Ishikawa (cell line): ENCODE results near the gene VAV1.
A peak's percentile ranks its signal among the peaks of the same experiment; 100 is the strongest.

Source experiments
- CEBPB ChIP-seq: IDR thresholded peaks from 2 replicates; pipeline ENCODE4 v1.6.1; 2012
- CREB1 ChIP-seq: IDR thresholded peaks from 2 replicates; pipeline ENCODE4 v1.6.1; 2012; ENCODE audit warnings: low read depth
- EGR1 ChIP-seq: IDR thresholded peaks from 2 replicates; pipeline ENCODE4 v1.6.1; 2012
- EP300 ChIP-seq: IDR thresholded peaks from 2 replicates; pipeline ENCODE4 v1.6.1; 2012; ENCODE audit warnings: borderline replicate concordance
- FOXM1 ChIP-seq: IDR thresholded peaks from 2 replicates; pipeline ENCODE4 v1.6.1; 2012; ENCODE audit warnings: low read depth, borderline replicate concordance
- NFIC ChIP-seq: IDR thresholded peaks from 2 replicates; pipeline ENCODE4 v1.6.1; 2012
- RAD21 ChIP-seq: IDR thresholded peaks from 2 replicates; pipeline ENCODE4 v1.6.1; 2012; ENCODE audit warnings: low read depth
- TAF1 ChIP-seq: IDR thresholded peaks from 2 replicates; pipeline ENCODE4 v1.6.1; 2012; ENCODE audit warnings: low read depth, mild to moderate bottlenecking
- TCF12 ChIP-seq: IDR thresholded peaks from 2 replicates; pipeline ENCODE4 v1.6.1; 2012; ENCODE audit warnings: low read depth
- TEAD4 ChIP-seq: IDR thresholded peaks from 2 replicates; pipeline ENCODE4 v1.6.1; 2012
- YY1 ChIP-seq: IDR thresholded peaks from 2 replicates; pipeline ENCODE4 v1.6.1; 2012; ENCODE audit warnings: low read depth
- ZBTB7A ChIP-seq: IDR thresholded peaks from 2 replicates; pipeline ENCODE4 v1.6.1; 2012; ENCODE audit warnings: low read depth
- TF ChIP-seq, protein P1 (sequence below): IDR thresholded peaks from 2 replicates; pipeline ENCODE4 v1.6.1; 2012
- TF ChIP-seq, protein P2 (sequence below): IDR thresholded peaks from 2 replicates; pipeline ENCODE4 v1.6.1; 2012; ENCODE audit warnings: low read depth, mild to moderate bottlenecking
- TF ChIP-seq, protein P3 (sequence below): IDR thresholded peaks from 2 replicates; pipeline ENCODE4 v1.6.1; 2012

The VAV1 gene

DNA sequence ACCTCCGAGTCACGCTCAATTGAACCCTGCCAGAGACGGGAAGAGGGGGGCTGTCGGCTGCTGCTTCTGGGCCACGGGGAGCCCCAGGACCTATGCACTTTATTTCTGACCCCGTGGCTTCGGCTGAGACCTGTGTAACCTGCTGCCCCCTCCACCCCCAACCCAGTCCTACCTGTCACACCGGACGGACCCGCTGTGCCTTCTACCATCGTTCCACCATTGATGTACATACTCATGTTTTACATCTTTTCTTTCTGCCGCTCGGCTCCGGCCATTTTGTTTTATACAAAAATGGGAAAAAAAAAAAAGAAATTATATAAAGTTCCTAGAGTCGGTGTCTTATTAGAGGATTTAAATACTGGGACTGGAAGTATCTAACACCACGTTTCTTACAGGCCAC lies 21.3 kb upstream of the VAV1 start:
- TF ChIP-seq CEBPB (no peak), RAD21 (no peak), TAF1 (no peak), TCF12 (no peak), EGR1 (no peak)
- TF ChIP-seq, protein P1, sequence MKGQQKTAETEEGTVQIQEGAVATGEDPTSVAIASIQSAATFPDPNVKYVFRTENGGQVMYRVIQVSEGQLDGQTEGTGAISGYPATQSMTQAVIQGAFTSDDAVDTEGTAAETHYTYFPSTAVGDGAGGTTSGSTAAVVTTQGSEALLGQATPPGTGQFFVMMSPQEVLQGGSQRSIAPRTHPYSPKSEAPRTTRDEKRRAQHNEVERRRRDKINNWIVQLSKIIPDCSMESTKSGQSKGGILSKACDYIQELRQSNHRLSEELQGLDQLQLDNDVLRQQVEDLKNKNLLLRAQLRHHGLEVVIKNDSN: no peak
- TF ChIP-seq, protein P2, sequence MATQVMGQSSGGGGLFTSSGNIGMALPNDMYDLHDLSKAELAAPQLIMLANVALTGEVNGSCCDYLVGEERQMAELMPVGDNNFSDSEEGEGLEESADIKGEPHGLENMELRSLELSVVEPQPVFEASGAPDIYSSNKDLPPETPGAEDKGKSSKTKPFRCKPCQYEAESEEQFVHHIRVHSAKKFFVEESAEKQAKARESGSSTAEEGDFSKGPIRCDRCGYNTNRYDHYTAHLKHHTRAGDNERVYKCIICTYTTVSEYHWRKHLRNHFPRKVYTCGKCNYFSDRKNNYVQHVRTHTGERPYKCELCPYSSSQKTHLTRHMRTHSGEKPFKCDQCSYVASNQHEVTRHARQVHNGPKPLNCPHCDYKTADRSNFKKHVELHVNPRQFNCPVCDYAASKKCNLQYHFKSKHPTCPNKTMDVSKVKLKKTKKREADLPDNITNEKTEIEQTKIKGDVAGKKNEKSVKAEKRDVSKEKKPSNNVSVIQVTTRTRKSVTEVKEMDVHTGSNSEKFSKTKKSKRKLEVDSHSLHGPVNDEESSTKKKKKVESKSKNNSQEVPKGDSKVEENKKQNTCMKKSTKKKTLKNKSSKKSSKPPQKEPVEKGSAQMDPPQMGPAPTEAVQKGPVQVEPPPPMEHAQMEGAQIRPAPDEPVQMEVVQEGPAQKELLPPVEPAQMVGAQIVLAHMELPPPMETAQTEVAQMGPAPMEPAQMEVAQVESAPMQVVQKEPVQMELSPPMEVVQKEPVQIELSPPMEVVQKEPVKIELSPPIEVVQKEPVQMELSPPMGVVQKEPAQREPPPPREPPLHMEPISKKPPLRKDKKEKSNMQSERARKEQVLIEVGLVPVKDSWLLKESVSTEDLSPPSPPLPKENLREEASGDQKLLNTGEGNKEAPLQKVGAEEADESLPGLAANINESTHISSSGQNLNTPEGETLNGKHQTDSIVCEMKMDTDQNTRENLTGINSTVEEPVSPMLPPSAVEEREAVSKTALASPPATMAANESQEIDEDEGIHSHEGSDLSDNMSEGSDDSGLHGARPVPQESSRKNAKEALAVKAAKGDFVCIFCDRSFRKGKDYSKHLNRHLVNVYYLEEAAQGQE: no peak
- TF ChIP-seq, protein P3, sequence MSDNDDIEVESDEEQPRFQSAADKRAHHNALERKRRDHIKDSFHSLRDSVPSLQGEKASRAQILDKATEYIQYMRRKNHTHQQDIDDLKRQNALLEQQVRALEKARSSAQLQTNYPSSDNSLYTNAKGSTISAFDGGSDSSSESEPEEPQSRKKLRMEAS: no peak

DNA sequence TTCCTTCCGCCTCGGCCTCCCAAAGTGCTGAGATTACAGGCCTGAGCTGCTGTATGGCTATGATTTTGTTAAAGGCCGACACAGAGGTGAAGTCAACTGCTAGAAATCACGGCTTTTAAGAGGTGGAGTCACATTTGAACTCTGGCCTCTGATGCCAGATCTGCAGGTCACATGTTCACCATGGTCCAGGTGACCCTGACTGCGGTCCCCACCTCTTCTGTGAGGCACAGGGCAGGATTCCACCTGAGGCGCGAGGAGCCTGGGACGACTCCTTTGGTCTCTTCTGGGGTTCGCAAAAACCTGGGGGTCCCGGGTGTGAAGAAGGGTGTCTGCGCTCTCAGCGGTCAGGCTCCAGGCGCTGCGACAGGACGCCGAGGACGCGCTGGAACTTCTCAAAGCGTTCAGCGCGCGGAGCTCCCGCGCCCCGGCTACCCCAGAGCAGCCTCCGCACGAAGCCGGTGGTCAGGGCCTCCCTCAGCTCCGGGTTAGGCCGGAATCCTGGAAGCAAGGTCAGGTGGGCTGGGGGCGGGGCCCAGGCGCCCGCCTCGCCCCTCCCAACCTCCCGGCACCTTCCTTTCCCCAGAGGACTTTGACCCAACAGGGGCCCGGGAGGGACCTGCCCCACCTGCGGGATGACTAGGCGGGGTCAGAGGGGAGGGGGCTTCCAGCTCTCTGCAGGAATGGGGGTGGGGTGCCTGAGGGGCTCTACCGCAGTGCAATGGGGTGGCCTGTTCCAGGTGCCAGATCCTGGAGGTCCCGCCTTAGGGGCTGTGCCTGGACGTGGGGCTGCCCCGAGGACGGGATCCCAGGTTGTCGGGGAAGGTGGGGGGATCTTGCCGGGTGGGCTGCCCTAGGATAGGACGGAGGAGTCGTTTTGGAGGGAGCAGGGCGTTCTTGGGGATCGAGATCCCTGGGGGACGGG lies 20.0 kb upstream of the VAV1 start:
- no peak for TF ChIP-seq ZBTB7A
- TF ChIP-seq, protein P3: no peak
- TF ChIP-seq YY1: no peak
- no peak for TF ChIP-seq TEAD4
- TF ChIP-seq, protein P1: no peak
- TF ChIP-seq EP300: no peak
- TF ChIP-seq FOXM1: no peak
- no peak for TF ChIP-seq NFIC
- no peak for TF ChIP-seq EGR1
- TF ChIP-seq CEBPB: no peak
- TF ChIP-seq RAD21: no peak
- TF ChIP-seq CREB1: no peak
- TF ChIP-seq, protein P2: no peak
- no peak for TF ChIP-seq TAF1
- TF ChIP-seq TCF12: no peak

DNA sequence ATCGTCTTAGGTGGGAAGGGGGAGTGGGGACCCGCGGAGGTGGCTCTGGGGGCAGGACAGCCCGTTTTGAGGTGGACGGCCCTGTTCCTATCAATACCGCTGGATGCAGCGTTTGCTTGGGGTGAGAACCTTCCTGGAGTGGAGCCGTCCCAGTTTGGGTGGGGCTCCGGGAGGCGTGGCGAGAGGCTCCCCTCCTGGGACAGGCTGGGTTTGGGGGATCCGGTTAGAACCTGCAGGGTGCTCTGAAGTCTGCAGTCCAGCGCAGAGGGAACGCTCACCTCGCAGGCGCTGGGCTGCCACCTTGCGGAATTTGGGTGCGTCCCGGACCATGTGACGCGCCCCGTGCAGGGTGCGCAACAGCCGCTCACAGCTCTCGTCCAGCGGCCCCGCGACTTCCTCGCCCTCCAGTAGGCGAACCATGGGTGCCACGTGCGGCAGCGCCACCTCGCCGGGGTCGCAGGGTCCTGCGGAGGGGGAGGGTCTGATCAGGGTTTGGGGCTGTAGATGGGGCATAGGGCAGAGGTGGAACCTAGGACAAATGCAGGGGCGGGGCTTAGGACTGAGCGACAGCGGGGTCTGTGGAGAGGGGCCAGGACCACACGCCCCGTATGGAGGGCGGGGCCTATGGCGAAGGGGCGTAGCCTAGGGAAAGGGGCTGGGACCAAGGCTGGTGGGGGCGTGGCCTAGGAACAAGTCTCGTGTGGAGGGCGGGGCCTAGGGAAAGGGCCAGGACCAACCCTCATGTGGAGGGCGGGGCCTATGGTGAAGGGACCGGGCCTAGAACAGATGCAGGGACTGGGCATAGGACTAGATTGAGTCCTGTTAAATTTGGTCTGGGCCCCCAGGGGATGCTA lies 19.1 kb upstream of the VAV1 start:
- TF ChIP-seq, protein P1: peak; percentile 28
- TF ChIP-seq, protein P2: no peak

DNA sequence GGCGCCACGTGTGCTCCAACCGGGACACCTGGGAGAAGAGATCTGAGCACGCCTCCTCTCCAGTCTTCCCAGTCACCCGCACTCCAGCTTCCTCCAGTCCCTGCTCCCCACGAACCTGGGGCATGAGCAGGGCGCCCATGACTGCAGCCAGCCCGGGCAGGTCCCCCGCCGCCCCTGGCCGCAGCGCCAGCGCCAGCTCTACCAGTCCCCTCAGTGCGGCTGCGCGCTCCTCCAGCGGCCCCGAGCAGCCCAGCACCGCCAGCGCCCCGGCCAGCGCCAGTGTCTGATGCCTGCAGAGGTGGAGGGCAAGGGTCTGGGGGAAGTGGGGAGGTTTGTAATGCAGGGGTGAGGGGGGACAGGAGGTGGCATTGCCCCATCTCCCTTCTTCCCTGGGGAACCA lies 18.4 kb upstream of the VAV1 start:
- TF ChIP-seq FOXM1 (no peak), EGR1 (no peak), EP300 (no peak), TCF12 (no peak), CREB1 (no peak), RAD21 (no peak), CEBPB (no peak), TAF1 (no peak), TEAD4 (no peak), YY1 (no peak), ZBTB7A (no peak), NFIC (no peak)
- TF ChIP-seq, protein P2: no peak
- TF ChIP-seq, protein P3: no peak
- TF ChIP-seq, protein P1: no peak
